ENCODE data around the gene LBH.

- no peak for TF ChIP-seq POLR2A (IDR thresholded peaks at IDR 0.05; ENCODE audit: borderline replicate concordance, extremely low read depth, insufficient read depth, insufficient read length)
- no peak for TF ChIP-seq CTCF (IDR thresholded peaks at IDR 0.05 in 2 of 3, conservative IDR thresholded peaks at IDR 0.05 in 1 of 3; ENCODE audit: borderline replicate concordance in 1 of 3, insufficient read depth in 1 of 3, low read depth in 2 of 3, low read length in 2 of 3)
- TF ChIP-seq YY1 (IDR thresholded peaks at IDR 0.05; ENCODE audit: extremely low read depth, insufficient replicate concordance, low read depth, low read length): no peak
- TF ChIP-seq POLR2AphosphoS5 (IDR thresholded peaks at IDR 0.05; ENCODE audit: low read depth, low read length): no peak
These were observed 32.9 kb downstream of the LBH start for GRCh38 chr2:30264274-30264673.
